K562 (cell line): ENCODE measurements around the gene ODAD4. TPM values are rescaled to one million over a fixed set of nuclear protein-coding genes. Genes with fewer than 3 reads are reported as not detected.

Experiments
- CHD7 ChIP-seq: fragments of 200-600 bp; sonication (generic); IDR thresholded peaks from one replicate; pipeline ENCODE4 v1.6.1; 2012; ENCODE audit warnings: mild to moderate bottlenecking, low read depth, low read length, inconsistent platforms
- TFAP4 ChIP-seq: sonication (generic); formaldehyde crosslinking; IDR thresholded peaks from 2 replicates; pipeline ENCODE4 v1.8.0; 2022; ENCODE audit warnings: missing genetic modification reagents, mild to moderate bottlenecking, moderate library complexity, borderline replicate concordance
- ZBTB40 ChIP-seq, 2 experiments: fragments of 450-650 bp in 1 of 2; sonication (generic) in 1 of 2; formaldehyde crosslinking in 1 of 2; IDR thresholded peaks; 2 replicates each; pipeline versions ENCODE4 v1.7.1 to v1.9.0; 2016 to 2022; ENCODE audit warnings: inconsistent platforms in 1 of 2, mild to moderate bottlenecking in 1 of 2, missing genetic modification reagents in 1 of 2
- polyA plus RNA-seq, 8 experiments: library from polyadenylated mRNA; depleted of rRNA in 4 of 8; stranded (reverse) in 5 of 8; unstranded in 3 of 8; fragments of >200 nt; fragmentation: Nextera tagmentation in 2 of 8; fragmentation: Illumina TruSeq in 1 of 8; extraction: Ambion mirVana in 2 of 8; extraction: Trizol in 1 of 8; gene quantifications; 2 replicates each; pipeline versions ENCODE4 v1.2.1 to v1.2.3, GENCODE V29; 2011 to 2014; ENCODE audit warnings: inconsistent platforms in 1 of 8, missing spikeins in 1 of 8
- total RNA-seq, 7 experiments: library from RNA; depleted of rRNA in 6 of 7; stranded (reverse); fragments of >200 nt in 6 of 7; fragmentation: Illumina TruSeq in 2 of 7; extraction: Trizol in 2 of 7; gene quantifications; 2 replicates each; pipeline versions ENCODE4 v1.2.1 to v1.2.3, GENCODE V29; 2011 to 2021; ENCODE audit warnings: low replicate concordance in 1 of 7

ODAD4 gene
- total and polyA plus RNA-seq, 9 of the 15 experiments (the other 6 are each of a cell fraction or from before 2014, with no cell fraction given): 0.09 to 0.98 (median 0.51) TPM

- TF ChIP-seq CHD7 (no peak), TFAP4 (peak; percentile 63; the same call in 1 of the 2 replicates), ZBTB40 (IDR thresholded peaks at IDR 0.05) (peak; percentile 43; the same call in 1 of the 2 replicates), ZBTB40 (CRISPR knock-in tag; IDR thresholded peaks at IDR 0.05) (no peak)
These were observed 11.9 kb upstream of the ODAD4 start, which contains the start of gene ACLY (continued) for GRCh38 chr17:41918314-41919164.
